GM21717 (cell line): Measurements from ENCODE around the gene MINDY4.
A peak's percentile ranks its signal among the peaks of the same experiment; 100 is the strongest.

Experiments
- ATAC-seq: cut with Tn5 transposase; IDR thresholded peaks from one replicate; pipeline ENCODE4 v1.9.1; 2021; ENCODE audit warnings: mild to moderate bottlenecking, moderate library complexity; ENCODE audit not compliant: unreplicated experiment

The MINDY4 gene

GRCh38 chr7:30741289-30741688 is 29.9 kb upstream of the MINDY4 start:
- no peak for ATAC-seq

- no peak for ATAC-seq
Observed at GRCh38 chr7:30743371-30744074, 27.7 kb upstream of the MINDY4 start.

- no peak for ATAC-seq
Observed at GRCh38 chr7:30744075-30744417, 27.2 kb upstream of the MINDY4 start.

DNA sequence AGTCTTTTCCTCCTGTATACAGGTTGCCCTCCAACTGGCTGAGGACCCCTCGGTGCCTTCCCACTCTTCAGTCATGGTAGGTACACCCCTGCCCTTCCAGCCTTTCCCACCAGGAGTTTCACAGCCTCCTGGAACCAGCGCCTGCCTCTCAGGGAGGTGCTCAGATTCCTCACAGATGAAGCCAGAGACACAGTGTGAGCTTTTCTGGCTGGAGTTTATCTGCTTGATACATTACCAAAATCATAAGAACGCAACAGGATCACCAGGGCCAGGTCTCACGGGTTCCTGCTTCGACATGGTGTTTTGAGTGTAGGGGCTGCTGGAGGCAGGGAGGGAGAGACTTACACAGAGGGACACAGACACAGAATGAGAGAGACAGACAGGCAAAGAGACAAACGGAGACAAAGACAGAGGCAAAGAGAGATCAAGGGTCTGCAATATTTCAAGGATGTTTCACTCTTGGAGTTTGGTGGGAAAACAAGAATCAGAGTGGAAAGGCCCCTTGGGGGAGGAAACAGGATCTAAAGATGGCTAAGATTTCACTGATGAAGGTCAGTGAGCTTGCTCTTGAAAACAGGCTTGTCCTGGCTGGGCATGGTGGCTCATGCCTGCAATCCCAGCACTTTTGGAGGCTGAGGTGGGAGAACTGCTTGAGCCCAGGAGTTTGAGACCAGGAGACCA is 25.8 kb upstream of the MINDY4 start:
- ATAC-seq: no peak

DNA sequence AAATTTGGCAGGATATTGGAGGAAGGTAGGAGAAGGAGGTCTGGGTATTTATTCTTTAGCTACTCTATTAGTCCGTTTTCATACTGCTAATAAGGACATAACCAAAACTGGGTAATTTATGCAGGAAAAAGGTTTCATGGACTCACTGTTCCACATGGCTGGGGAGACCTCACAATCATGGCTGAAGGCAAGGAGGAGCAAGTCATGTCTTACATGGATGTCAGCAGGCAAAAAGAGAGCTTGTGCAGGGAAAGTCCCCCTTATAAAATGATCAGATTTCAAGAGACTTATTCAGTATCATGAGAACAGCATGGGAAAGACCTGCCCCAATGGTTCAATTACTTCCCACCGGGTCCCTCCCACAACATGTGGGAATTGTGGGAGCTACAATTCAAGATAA is 21.2 kb upstream of the MINDY4 start:
- ATAC-seq: no peak

DNA sequence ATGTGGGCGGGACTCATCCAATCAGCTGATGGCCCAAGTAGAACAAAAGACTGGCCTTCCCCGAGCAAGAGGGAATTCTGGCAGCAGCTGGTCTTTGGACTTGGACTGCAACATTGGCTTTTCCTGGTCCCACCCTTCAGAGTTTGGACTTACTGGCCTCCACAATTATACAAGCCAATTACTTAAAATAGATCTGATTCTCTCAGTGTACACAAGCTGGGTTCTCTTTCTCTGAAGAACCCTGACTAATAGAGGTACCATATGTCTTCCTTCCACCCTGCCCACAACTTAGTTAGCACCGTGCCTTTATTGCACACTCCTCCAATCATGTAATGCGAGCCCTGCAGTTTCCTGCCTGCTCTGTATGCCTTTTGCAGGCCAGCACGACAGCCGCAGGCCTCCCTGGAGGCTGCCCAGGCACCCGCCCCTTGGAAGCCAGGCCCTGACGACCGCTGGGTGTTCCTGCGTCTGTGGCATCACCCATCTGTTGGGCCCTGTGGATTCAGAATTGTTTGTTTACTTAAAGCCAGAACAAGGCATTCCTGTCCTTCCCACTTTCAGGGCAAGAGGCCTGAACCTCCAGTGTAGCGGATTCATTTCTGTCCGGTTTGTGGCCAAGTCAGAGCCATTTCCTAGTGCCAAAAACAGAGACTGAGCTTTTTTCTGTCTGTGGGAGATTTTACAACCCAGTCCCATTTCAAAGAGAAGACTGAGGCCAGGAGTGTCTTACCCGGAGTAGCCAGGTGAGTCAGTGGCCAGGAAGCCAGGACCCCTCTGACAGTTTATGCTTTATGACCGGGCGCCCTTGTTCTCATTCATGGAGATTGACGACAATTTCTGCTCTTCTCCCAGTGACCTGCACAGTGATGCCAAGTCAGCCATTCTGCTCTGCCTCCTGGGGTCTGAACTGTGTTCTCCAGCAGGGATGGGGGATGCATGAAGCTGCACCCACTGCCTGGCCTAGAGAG is 20.2 kb upstream of the MINDY4 start:
- ATAC-seq: no peak

GRCh38 chr7:30751696-30752273 is 19.4 kb upstream of the MINDY4 start, which contains the start of gene INMT:
INMT (plus strand) TSS chr7:30752135; CDS start chr7:30752151, 16 bp downstream.
- ATAC-seq: no peak

- ATAC-seq: no peak
Observed at GRCh38 chr7:30752484-30752883, 18.7 kb upstream of the MINDY4 start.

GRCh38 chr7:30752979-30753378 is 18.2 kb upstream of the MINDY4 start:
- no peak for ATAC-seq

GRCh38 chr7:30754315-30754877 is 16.8 kb upstream of the MINDY4 start:
- ATAC-seq: no peak

- ATAC-seq: no peak
Observed at GRCh38 chr7:30755384-30756154, 15.6 kb upstream of the MINDY4 start.

DNA sequence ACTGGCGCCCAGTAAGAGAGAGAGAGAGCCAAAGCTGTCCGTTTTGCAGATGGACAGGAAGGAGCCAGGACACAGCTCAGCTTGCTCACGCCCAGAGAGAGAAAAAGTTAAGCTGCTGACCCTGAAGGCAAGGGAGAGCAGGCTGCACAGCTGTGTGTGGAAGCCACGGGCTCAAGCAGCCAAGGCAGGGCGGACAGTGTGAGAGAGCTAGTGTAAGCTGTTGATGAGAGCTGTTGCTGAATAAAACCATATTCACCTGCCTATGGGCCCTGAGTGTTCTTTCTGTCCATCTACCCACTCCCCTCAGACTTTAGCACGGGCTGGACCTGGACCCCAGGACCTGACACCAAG is 13.9 kb upstream of the MINDY4 start:
- no peak for ATAC-seq

GRCh38 chr7:30760514-30761213 is 10.6 kb upstream of the MINDY4 start:
- no peak for ATAC-seq

DNA sequence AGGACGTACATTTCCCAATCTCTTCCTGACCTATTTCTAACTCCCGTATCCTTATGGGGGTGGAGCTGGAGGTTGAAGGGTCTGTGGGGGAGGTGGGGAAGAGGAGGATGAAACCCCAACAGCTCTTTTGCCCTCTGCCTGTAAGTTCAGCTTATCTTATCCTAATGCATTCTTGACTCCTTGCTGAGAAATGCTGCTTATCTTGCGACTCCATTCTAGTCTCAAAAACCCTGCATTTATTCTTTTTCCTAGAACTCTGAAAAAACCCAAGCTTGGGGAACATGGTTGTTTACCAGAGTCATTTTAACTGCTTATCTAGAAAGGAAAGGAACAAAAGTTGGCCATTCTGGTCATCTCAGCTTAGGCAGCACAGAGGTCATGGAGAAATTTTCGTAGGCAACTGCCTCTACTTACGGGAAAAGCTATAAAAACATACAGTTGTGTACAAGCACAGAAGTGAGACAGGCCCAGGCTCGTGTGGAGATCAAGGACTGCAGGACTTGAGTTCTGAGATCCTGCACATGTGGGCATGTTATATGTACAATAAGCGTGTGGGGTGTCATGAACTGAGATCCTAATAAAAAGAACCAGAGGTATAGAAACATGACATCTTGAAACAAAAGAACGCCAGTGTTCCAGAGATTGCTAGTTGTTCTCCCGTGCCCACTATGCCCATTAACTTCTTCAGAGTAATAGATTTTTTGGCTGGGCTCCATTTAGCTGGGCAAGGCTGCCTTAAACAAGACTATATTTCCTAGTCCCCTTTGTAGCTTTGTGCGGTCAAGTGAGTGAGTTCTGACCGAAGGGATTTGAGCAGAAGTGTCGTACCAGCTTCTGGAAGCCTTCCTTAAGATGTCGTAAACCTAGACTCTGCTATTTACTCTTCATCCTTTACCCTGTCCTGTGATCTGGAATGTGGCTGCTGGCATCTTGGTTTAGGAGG is 9.7 kb upstream of the MINDY4 start:
- no peak for ATAC-seq

GRCh38 chr7:30764030-30764975 is 6.9 kb upstream of the MINDY4 start:
- peak; percentile 87 for ATAC-seq

- no peak for ATAC-seq
Observed at GRCh38 chr7:30765408-30765807, 5.8 kb upstream of the MINDY4 start.

DNA sequence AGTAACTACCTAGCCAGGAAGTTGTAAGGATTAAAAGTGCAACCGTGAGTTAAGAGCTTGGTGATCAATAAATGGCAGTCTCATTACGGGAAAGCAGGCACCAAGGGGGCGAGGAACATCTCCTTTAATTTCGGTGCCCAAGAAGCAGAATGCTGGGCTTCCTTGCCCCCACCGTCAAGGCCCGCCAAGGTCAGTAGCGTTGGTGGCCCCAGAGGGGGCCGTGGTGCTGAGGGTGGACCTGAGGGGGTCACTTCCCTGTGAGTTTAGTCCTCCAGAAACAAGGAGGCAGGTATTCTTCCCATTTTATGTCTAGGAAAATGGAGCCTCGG is 408 bp upstream of the MINDY4 start:
- no peak for ATAC-seq
